Erythroblast (primary cell): ENCODE measurements around the gene APBB2.

Experiments
- GATA1 ChIP-seq: IDR thresholded peaks from 2 replicates; pipeline ENCODE4 v1.6.1; 2011; ENCODE audit warnings: low read depth, mild to moderate bottlenecking, control low read depth, low read length, moderate library complexity
- POLR2A ChIP-seq: IDR thresholded peaks from 2 replicates; pipeline ENCODE4 v1.6.1; 2011; ENCODE audit warnings: mild to moderate bottlenecking, low read length

- no peak for TF ChIP-seq POLR2A
- TF ChIP-seq GATA1, result no peak
Measured at GRCh38 chr4:41211951-41212615, 2.3 kb downstream of the APBB2 start.
